ENCODE results near the gene SOX3. TPM values are rescaled to one million over a fixed set of nuclear protein-coding genes. Genes with fewer than 3 reads are reported as not detected.

SOX3 gene
- total RNA-seq, 4 donors from 2014 or later = 0.11 to 0.13 TPM; not detected in 2

GRCh38 chrX:140524556-140524955 lies 19.7 kb upstream of the SOX3 start:
- no peaks in the 10 kb centered on the region for H3K9me3 ChIP-seq
- H3K36me3 ChIP-seq = no peaks in the 10 kb centered on the region
- ATAC-seq = no peak
- intact Hi-C loops (cut with DNase I; ENCODE audit: low total_unique reads) = no loop called here
- no peak overlapping the region for H3K27ac ChIP-seq
- no peak for DNase-seq
- in situ Hi-C loops (cut with MboI; ENCODE audit: low sequenced_read_pairs in 4 of 4) = no loop called here
- no peak for TF ChIP-seq POLR2A (IDR thresholded peaks at IDR 0.05)
- no peak for TF ChIP-seq CTCF (IDR thresholded peaks at IDR 0.05 in 4 of 5, conservative IDR thresholded peaks at IDR 0.05 in 1 of 5)
- H3K4me3 ChIP-seq = no peak overlapping the region
- no peaks in the 10 kb centered on the region for H3K4me1 ChIP-seq
- peaks cover 0 to 10% (median 0%) of the 10 kb centered on the region in 3 donors for H3K27me3 ChIP-seq

- no peak for ATAC-seq
- TF ChIP-seq POLR2A (IDR thresholded peaks at IDR 0.05) (no peak), CTCF (IDR thresholded peaks at IDR 0.05 in 4 of 5, conservative IDR thresholded peaks at IDR 0.05 in 1 of 5) (no peak)
- no peak overlapping the region for H3K27ac ChIP-seq
- no peak for DNase-seq
- H3K36me3 ChIP-seq = no peaks in the 10 kb centered on the region
- H3K27me3 ChIP-seq = peaks cover 0 to 10% (median 0%) of the 10 kb centered on the region in 3 donors
- in situ Hi-C loops (cut with MboI; ENCODE audit: low sequenced_read_pairs in 4 of 4) (no loop called here), intact Hi-C loops (cut with DNase I; ENCODE audit: low total_unique reads) (no loop called here)
- H3K4me1 ChIP-seq = no peaks in the 10 kb centered on the region
- no peaks in the 10 kb centered on the region for H3K9me3 ChIP-seq
- H3K4me3 ChIP-seq = no peak overlapping the region
These were observed 16.5 kb upstream of the SOX3 start for GRCh38 chrX:140521393-140521792.

- intact Hi-C loops (cut with DNase I; ENCODE audit: low total_unique reads) = no loop called here
- Histone ChIP-seq H3K27ac (no peak overlapping the region), H3K9me3 (no peaks in the 10 kb centered on the region), H3K4me3 (no peak overlapping the region), H3K36me3 (no peaks in the 10 kb centered on the region), H3K27me3 (peaks cover 24 to 33% (median 24%) of the 10 kb centered on the region in 3 donors), H3K4me1 (no peaks in the 10 kb centered on the region)
- DNase-seq (no peak), ATAC-seq (no peak)
- in situ Hi-C loops (cut with MboI; ENCODE audit: low sequenced_read_pairs in 4 of 4) = no loop called here
- TF ChIP-seq POLR2A (IDR thresholded peaks at IDR 0.05) = no peak
- no peak for TF ChIP-seq CTCF (IDR thresholded peaks at IDR 0.05 in 4 of 5, conservative IDR thresholded peaks at IDR 0.05 in 1 of 5)
These were observed 9.7 kb upstream of the SOX3 start for GRCh38 chrX:140514554-140514953.

GRCh38 chrX:140510895-140511295 lies 6.0 kb upstream of the SOX3 start:
- DNase-seq (no peak), ATAC-seq (no peak)
- Histone ChIP-seq H3K4me3 (no peak overlapping the region), H3K36me3 (no peaks in the 10 kb centered on the region), H3K9me3 (no peaks in the 10 kb centered on the region), H3K27me3 (peaks cover 47 to 69% (median 60%) of the 10 kb centered on the region in 3 donors), H3K27ac (no peak overlapping the region), H3K4me1 (peaks cover 5 to 9% of the 10 kb centered on the region in 2 donors)
- no peak for TF ChIP-seq POLR2A (IDR thresholded peaks at IDR 0.05)
- no peak for TF ChIP-seq CTCF (IDR thresholded peaks at IDR 0.05 in 4 of 5, conservative IDR thresholded peaks at IDR 0.05 in 1 of 5)
- intact Hi-C loops (cut with DNase I; ENCODE audit: low total_unique reads) (no loop called here), in situ Hi-C loops (cut with MboI; ENCODE audit: low sequenced_read_pairs in 4 of 4) (no loop called here)

GRCh38 chrX:140510306-140510676 lies 5.4 kb upstream of the SOX3 start:
- Histone ChIP-seq H3K27ac (no peak overlapping the region), H3K27me3 (peaks cover 52 to 75% (median 66%) of the 10 kb centered on the region in 3 donors), H3K36me3 (no peaks in the 10 kb centered on the region), H3K4me1 (peaks cover 5 to 14% of the 10 kb centered on the region in 2 donors), H3K9me3 (no peaks in the 10 kb centered on the region), H3K4me3 (no peak overlapping the region)
- TF ChIP-seq POLR2A (IDR thresholded peaks at IDR 0.05) (no peak), CTCF (IDR thresholded peaks at IDR 0.05 in 4 of 5, conservative IDR thresholded peaks at IDR 0.05 in 1 of 5) (no peak)
- no peak for DNase-seq
- intact Hi-C loops (cut with DNase I; ENCODE audit: low total_unique reads) (no loop called here), in situ Hi-C loops (cut with MboI; ENCODE audit: low sequenced_read_pairs in 4 of 4) (no loop called here)
- ATAC-seq = no peak
